NK-92 (cell line): ENCODE data around the gene ZNF189.

ENCODE experiments used
- DNase-seq: peaks from one replicate; lab custom pipeline; 2025; ENCODE audit not compliant: unreplicated experiment; lab: John Stamatoyannopoulos, UW

The ZNF189 gene

GRCh38 chr9:101417977-101418376 is 19.3 kb downstream of the ZNF189 start:
- no peak for DNase-seq

GRCh38 chr9:101418518-101419430 is 20.1 kb downstream of the ZNF189 start:
- no peak for DNase-seq

GRCh38 chr9:101419863-101420262 is 21.2 kb downstream of the ZNF189 start:
- no peak for DNase-seq

GRCh38 chr9:101421653-101422065 is 23.0 kb downstream of the ZNF189 start:
- DNase-seq, result no peak

- no peak for DNase-seq
Measured at GRCh38 chr9:101427358-101427757, 28.7 kb downstream of the ZNF189 start.

GRCh38 chr9:101427957-101428655 is 29.5 kb downstream of the ZNF189 start:
- no peak for DNase-seq

- no peak for DNase-seq
Measured at GRCh38 chr9:101428909-101429308, 30.3 kb downstream of the ZNF189 start.

- no peak for DNase-seq
Measured at GRCh38 chr9:101429736-101430135, 31.1 kb downstream of the ZNF189 start.

GRCh38 chr9:101432171-101432570 is 33.5 kb downstream of the ZNF189 start:
- no peak for DNase-seq

GRCh38 chr9:101432740-101433139 is 34.1 kb downstream of the ZNF189 start:
- no peak for DNase-seq

- DNase-seq, result no peak
Measured at GRCh38 chr9:101433229-101433628, 34.6 kb downstream of the ZNF189 start.

GRCh38 chr9:101434998-101435397 is 36.3 kb downstream of the ZNF189 start:
- no peak for DNase-seq

GRCh38 chr9:101435601-101436079 is 37.0 kb downstream of the ZNF189 start, which contains the start of gene ALDOB:
Gene ALDOB, minus strand, starts transcription at chr9:101435774. Its CDS starts 4,887 bp downstream, at chr9:101430887.
- DNase-seq, result no peak

GRCh38 chr9:101437806-101438232 is 39.2 kb downstream of the ZNF189 start:
- no peak for DNase-seq

GRCh38 chr9:101438523-101438922 is 39.9 kb downstream of the ZNF189 start:
- DNase-seq, result no peak

GRCh38 chr9:101440714-101441230 is 42.1 kb downstream of the ZNF189 start:
- DNase-seq, result no peak

GRCh38 chr9:101442318-101442717 is 43.7 kb downstream of the ZNF189 start:
- DNase-seq, result no peak

GRCh38 chr9:101442736-101443135 is 44.1 kb downstream of the ZNF189 start:
- no peak for DNase-seq

- DNase-seq, result no peak
Measured at GRCh38 chr9:101443364-101443771, 44.7 kb downstream of the ZNF189 start.

GRCh38 chr9:101445353-101446029 is 46.8 kb downstream of the ZNF189 start:
- no peak for DNase-seq

- DNase-seq, result no peak
Measured at GRCh38 chr9:101446732-101447131, 48.1 kb downstream of the ZNF189 start.
